ENCODE measurements around the gene CTPS2.
"Not testable (repeated sequence)": the region's sequence is repeated elsewhere in the genome, so short reads cannot be mapped to it uniquely, and the experiment has no call there.

Gene CTPS2

GRCh38 chrX:16612257-16612897 is 100.1 kb downstream of the CTPS2 start:
- H3K27me3 ChIP-seq = no peaks in the 10 kb centered on the region
- no peak overlapping the region for H3K27ac ChIP-seq
- intact Hi-C loops (cut with DNase I; ENCODE audit: low total_unique reads) = no loop called here
- H3K4me1 ChIP-seq = no peaks in the 10 kb centered on the region
- TF ChIP-seq CTCF (IDR thresholded peaks at IDR 0.05) = no peak
- no peak overlapping the region for H3K4me3 ChIP-seq
- no peak for DNase-seq
- no peaks in the 10 kb centered on the region for H3K9me3 ChIP-seq
- H3K36me3 ChIP-seq = peaks cover 0 to 35% (median 5%) of the 10 kb centered on the region in 3 donors

- intact Hi-C loops (cut with DNase I; ENCODE audit: low total_unique reads); H3K9me3 ChIP-seq; DNase-seq: not testable (repeated sequence)
Measured at GRCh38 chrX:16610654-16611053, 101.8 kb downstream of the CTPS2 start.

DNA sequence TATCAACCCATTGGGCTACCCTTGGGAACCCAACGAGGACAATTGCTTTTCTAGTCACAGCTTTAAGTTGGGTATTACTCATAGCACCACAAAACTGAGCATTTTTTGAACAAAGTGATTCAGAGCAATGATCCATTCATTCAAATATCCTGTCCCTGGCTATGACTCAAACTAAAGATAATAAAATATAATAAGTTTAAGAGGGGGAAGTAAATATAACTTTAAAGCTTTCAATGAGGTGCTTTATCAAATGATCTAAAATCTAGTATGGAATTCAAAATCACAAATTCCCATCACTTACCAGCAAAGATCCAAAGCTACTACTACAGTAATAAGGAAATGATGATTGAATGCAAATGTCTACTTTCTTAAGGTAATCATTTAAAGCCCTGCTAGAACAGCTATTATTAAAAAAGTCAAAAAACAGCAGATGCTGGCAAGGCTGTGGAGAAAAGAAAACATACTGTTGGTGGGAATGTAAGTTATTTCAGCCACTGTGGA is 102.3 kb downstream of the CTPS2 start:
- Histone ChIP-seq H3K36me3 (peaks cover 0 to 21% (median 8%) of the 10 kb centered on the region in 3 donors), H3K9me3 (no peaks in the 10 kb centered on the region), H3K27ac (no peak overlapping the region), H3K4me1 (no peaks in the 10 kb centered on the region), H3K4me3 (no peak overlapping the region), H3K27me3 (no peaks in the 10 kb centered on the region)
- no peak for TF ChIP-seq CTCF (IDR thresholded peaks at IDR 0.05)
- intact Hi-C loops (cut with DNase I; ENCODE audit: low total_unique reads) = no loop called here
- no peak for DNase-seq

More at GRCh38 chrX:16610654-16611053, 101.8 kb downstream of the CTPS2 start:
- H3K4me1 ChIP-seq, H3K4me3 ChIP-seq, H3K27ac ChIP-seq, H3K27me3 ChIP-seq: not testable (repeated sequence)
- H3K36me3 ChIP-seq = peaks cover 0 to 22% (median 8%) of the 10 kb centered on the region in 3 donors

GRCh38 chrX:16606142-16606720 is 106.2 kb downstream of the CTPS2 start:
- no peak overlapping the region for H3K27ac ChIP-seq
- H3K36me3 ChIP-seq = peaks cover 0 to 8% (median 0%) of the 10 kb centered on the region in 3 donors
- intact Hi-C loops (cut with DNase I; ENCODE audit: low total_unique reads) = no loop called here
- no peak for TF ChIP-seq CTCF (IDR thresholded peaks at IDR 0.05)
- no peaks in the 10 kb centered on the region for H3K27me3 ChIP-seq
- DNase-seq = no peak
- H3K4me3 ChIP-seq = no peak overlapping the region
- H3K9me3 ChIP-seq = no peaks in the 10 kb centered on the region
- H3K4me1 ChIP-seq = no peaks in the 10 kb centered on the region

GRCh38 chrX:16604337-16604736 is 108.1 kb downstream of the CTPS2 start:
- intact Hi-C loops (cut with DNase I; ENCODE audit: low total_unique reads) = no loop called here
- H3K9me3 ChIP-seq = no peaks in the 10 kb centered on the region
- no peaks in the 10 kb centered on the region for H3K27me3 ChIP-seq
- H3K4me1 ChIP-seq = no peaks in the 10 kb centered on the region
- H3K36me3 ChIP-seq = peaks cover 0 to 8% (median 0%) of the 10 kb centered on the region in 3 donors
- DNase-seq = no peak
- H3K27ac ChIP-seq = no peak overlapping the region
- H3K4me3 ChIP-seq = no peak overlapping the region
- no peak for TF ChIP-seq CTCF (IDR thresholded peaks at IDR 0.05)

GRCh38 chrX:16603822-16604221 is 108.6 kb downstream of the CTPS2 start:
- no peak for TF ChIP-seq CTCF (IDR thresholded peaks at IDR 0.05)
- no peaks in the 10 kb centered on the region for H3K4me1 ChIP-seq
- no peak overlapping the region for H3K4me3 ChIP-seq
- peaks cover 0 to 8% (median 0%) of the 10 kb centered on the region in 3 donors for H3K36me3 ChIP-seq
- H3K9me3 ChIP-seq = no peaks in the 10 kb centered on the region
- H3K27ac ChIP-seq = no peak overlapping the region
- no peak for DNase-seq
- H3K27me3 ChIP-seq = no peaks in the 10 kb centered on the region
- intact Hi-C loops (cut with DNase I; ENCODE audit: low total_unique reads) = no loop called here

GRCh38 chrX:16603235-16603634 is 109.2 kb downstream of the CTPS2 start:
- intact Hi-C loops (cut with DNase I; ENCODE audit: low total_unique reads) = not testable (repeated sequence)

More at GRCh38 chrX:16603235-16603634, 109.2 kb downstream of the CTPS2 start:
- not testable (repeated sequence) for H3K9me3 ChIP-seq, H3K27ac ChIP-seq, DNase-seq, H3K27me3 ChIP-seq, H3K4me3 ChIP-seq, H3K4me1 ChIP-seq, H3K36me3 ChIP-seq
